ENCODE results near the gene FAM20C.

DNA sequence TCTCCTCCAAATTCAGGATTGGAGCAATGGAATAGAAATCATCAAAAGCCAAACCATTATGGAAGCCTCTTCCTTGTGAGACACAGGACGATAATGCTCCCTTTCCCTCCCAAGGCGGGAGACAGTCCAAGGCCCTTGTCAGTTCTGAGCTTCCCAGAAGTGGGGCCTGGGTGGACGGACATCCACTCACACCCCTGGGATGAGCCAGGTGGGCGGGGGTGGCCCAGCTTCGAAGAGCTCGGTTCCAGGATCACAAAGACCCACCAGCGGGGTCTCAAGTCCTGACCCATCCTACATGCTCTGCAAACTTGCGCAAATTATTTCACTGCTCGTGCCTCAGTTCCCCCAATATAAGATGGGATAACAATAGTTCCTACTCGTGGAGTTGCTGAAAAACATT is 87.5 kb downstream of the FAM20C start:
- TF ChIP-seq, protein P1, sequence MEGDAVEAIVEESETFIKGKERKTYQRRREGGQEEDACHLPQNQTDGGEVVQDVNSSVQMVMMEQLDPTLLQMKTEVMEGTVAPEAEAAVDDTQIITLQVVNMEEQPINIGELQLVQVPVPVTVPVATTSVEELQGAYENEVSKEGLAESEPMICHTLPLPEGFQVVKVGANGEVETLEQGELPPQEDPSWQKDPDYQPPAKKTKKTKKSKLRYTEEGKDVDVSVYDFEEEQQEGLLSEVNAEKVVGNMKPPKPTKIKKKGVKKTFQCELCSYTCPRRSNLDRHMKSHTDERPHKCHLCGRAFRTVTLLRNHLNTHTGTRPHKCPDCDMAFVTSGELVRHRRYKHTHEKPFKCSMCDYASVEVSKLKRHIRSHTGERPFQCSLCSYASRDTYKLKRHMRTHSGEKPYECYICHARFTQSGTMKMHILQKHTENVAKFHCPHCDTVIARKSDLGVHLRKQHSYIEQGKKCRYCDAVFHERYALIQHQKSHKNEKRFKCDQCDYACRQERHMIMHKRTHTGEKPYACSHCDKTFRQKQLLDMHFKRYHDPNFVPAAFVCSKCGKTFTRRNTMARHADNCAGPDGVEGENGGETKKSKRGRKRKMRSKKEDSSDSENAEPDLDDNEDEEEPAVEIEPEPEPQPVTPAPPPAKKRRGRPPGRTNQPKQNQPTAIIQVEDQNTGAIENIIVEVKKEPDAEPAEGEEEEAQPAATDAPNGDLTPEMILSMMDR (conservative IDR thresholded peaks at IDR 0.05; ENCODE audit: low read depth, low read length), result no peak
- no peak for TF ChIP-seq EZH2 (IDR thresholded peaks at IDR 0.05; ENCODE audit: borderline replicate concordance, low read depth, low read length, poor library complexity, severe bottlenecking)

Data from A673 (cell line).